ENCODE data around the gene IL15RA. TPM values are rescaled to one million over a fixed set of nuclear protein-coding genes. Genes with fewer than 3 reads are reported as not detected.

IL15RA gene
- polyA plus RNA-seq, 2 of the 4 experiments (the other 2 are of a cell fraction), result 0.46 to 0.83 TPM

GRCh38 chr10:5930272-5930671 lies 47.1 kb downstream of the IL15RA start:
- no peak overlapping the region for H3K4me3 ChIP-seq
- H3K4me2 ChIP-seq, result no peak overlapping the region
- no peak for ATAC-seq
- H3K4me1 ChIP-seq, result no peaks in the 10 kb centered on the region
- DNase-seq (ENCODE audit: low read depth in 1 of 2, low spot score in 1 of 2), result no peak
- TF ChIP-seq, protein P1, sequence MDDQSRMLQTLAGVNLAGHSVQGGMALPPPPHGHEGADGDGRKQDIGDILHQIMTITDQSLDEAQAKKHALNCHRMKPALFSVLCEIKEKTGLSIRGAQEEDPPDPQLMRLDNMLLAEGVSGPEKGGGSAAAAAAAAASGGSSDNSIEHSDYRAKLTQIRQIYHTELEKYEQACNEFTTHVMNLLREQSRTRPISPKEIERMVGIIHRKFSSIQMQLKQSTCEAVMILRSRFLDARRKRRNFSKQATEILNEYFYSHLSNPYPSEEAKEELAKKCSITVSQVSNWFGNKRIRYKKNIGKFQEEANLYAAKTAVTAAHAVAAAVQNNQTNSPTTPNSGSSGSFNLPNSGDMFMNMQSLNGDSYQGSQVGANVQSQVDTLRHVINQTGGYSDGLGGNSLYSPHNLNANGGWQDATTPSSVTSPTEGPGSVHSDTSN (IDR thresholded peaks at IDR 0.05), result no peak
- TF ChIP-seq NFE2L2 (conservative IDR thresholded peaks at IDR 0.05; ENCODE audit: low read length), result no peak
- no peak for TF ChIP-seq BHLHE40 (IDR thresholded peaks at IDR 0.05; ENCODE audit: low read depth, low read length)
- TF ChIP-seq HOXA7 (CRISPR knock-in tag; IDR thresholded peaks at IDR 0.05), result no peak
- TF ChIP-seq CHD2 (IDR thresholded peaks at IDR 0.05; ENCODE audit: low read length, partially characterized antibody), result no peak
- no peak for TF ChIP-seq KDM1A (IDR thresholded peaks at IDR 0.05; ENCODE audit: low read depth)
- TF ChIP-seq RFX5 (IDR thresholded peaks at IDR 0.05), result no peak
- TF ChIP-seq CBX2 (IDR thresholded peaks at IDR 0.05; ENCODE audit: borderline replicate concordance, low read depth), result no peak
- TF ChIP-seq E2F6 (IDR thresholded peaks at IDR 0.05; ENCODE audit: borderline replicate concordance, low read depth), result no peak
- TF ChIP-seq HEYL (CRISPR knock-in tag; IDR thresholded peaks at IDR 0.05), result no peak
- no peak for TF ChIP-seq POLR2AphosphoS2 (conservative IDR thresholded peaks at IDR 0.05; ENCODE audit: low read length)
- TF ChIP-seq, protein P2, sequence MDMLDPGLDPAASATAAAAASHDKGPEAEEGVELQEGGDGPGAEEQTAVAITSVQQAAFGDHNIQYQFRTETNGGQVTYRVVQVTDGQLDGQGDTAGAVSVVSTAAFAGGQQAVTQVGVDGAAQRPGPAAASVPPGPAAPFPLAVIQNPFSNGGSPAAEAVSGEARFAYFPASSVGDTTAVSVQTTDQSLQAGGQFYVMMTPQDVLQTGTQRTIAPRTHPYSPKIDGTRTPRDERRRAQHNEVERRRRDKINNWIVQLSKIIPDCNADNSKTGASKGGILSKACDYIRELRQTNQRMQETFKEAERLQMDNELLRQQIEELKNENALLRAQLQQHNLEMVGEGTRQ (IDR thresholded peaks at IDR 0.05), result no peak
- TF ChIP-seq ZSCAN20 (CRISPR knock-in tag; IDR thresholded peaks at IDR 0.05), result no peak
- TF ChIP-seq JUNB (IDR thresholded peaks at IDR 0.05), result no peak
- no peak for TF ChIP-seq FOSB (CRISPR knock-in tag; IDR thresholded peaks at IDR 0.05)
- no peak for TF ChIP-seq CEBPB (IDR thresholded peaks at IDR 0.05)
- TF ChIP-seq KDM5A (IDR thresholded peaks at IDR 0.05), result no peak
- no peak for TF ChIP-seq MAFK (IDR thresholded peaks at IDR 0.05; ENCODE audit: partially characterized antibody)
- TF ChIP-seq TFCP2L1 (CRISPR knock-in tag; IDR thresholded peaks at IDR 0.05), result no peak
- TF ChIP-seq PHF8 (IDR thresholded peaks at IDR 0.05; ENCODE audit: borderline replicate concordance, low read depth), result no peak
- ChIA-PET CTCF (no interaction called here), POLR2A (no interaction called here)
- no peak overlapping the region for H3K27ac ChIP-seq
- no peaks in the 10 kb centered on the region for H3K9me3 ChIP-seq
- no peak for FAIRE-seq
- WGBS (ENCODE audit: missing lambda C conversion rate), result 82% methylated on average over 11 of the region's 11 CpGs

GRCh38 chr10:5929442-5929841 lies 47.9 kb downstream of the IL15RA start:
- Histone ChIP-seq H3K9me3 (no peaks in the 10 kb centered on the region), H3K4me1 (no peaks in the 10 kb centered on the region), H3K4me2 (no peak overlapping the region), H3K27ac (no peak overlapping the region), H3K4me3 (no peak overlapping the region)
- DNase-seq (ENCODE audit: low read depth in 1 of 2, low spot score in 1 of 2), result no peak
- CTCF ChIA-PET, result no interaction called here
- POLR2A ChIA-PET, result no interaction called here
- no peak for FAIRE-seq
- ATAC-seq, result no peak
- 79% methylated on average over 8 of the region's 8 CpGs for WGBS (ENCODE audit: missing lambda C conversion rate)
- TF ChIP-seq CHD2 (IDR thresholded peaks at IDR 0.05; ENCODE audit: low read length, partially characterized antibody) (no peak), HOXA7 (CRISPR knock-in tag; IDR thresholded peaks at IDR 0.05) (no peak), NR3C1 (IDR thresholded peaks at IDR 0.05) (no peak), FOXS1 (CRISPR knock-in tag; IDR thresholded peaks at IDR 0.05) (no peak), ZSCAN20 (CRISPR knock-in tag; IDR thresholded peaks at IDR 0.05) (no peak), HMGXB4 (CRISPR knock-in tag; IDR thresholded peaks at IDR 0.05; ENCODE audit: borderline replicate concordance) (no peak), ZNF302 (CRISPR knock-in tag; IDR thresholded peaks at IDR 0.05) (no peak), ZFP36 (IDR thresholded peaks at IDR 0.05; ENCODE audit: borderline replicate concordance, partially characterized antibody) (no peak), EHF (CRISPR knock-in tag; IDR thresholded peaks at IDR 0.05) (no peak), BCL3 (IDR thresholded peaks at IDR 0.05) (no peak), CEBPB (IDR thresholded peaks at IDR 0.05) (no peak), POLR2A (IDR thresholded peaks at IDR 0.05; ENCODE audit: low read length) (no peak), CBX8 (IDR thresholded peaks at IDR 0.05) (no peak), RFX5 (IDR thresholded peaks at IDR 0.05) (no peak), RAD21 (conservative IDR thresholded peaks at IDR 0.05 in 1 of 2, IDR thresholded peaks at IDR 0.05 in 1 of 2) (no peak), HEYL (CRISPR knock-in tag; IDR thresholded peaks at IDR 0.05) (no peak), GATA3 (IDR thresholded peaks at IDR 0.05; ENCODE audit: borderline replicate concordance) (no peak), ZC3H11A (IDR thresholded peaks at IDR 0.05) (no peak)
- TF ChIP-seq, protein P3, sequence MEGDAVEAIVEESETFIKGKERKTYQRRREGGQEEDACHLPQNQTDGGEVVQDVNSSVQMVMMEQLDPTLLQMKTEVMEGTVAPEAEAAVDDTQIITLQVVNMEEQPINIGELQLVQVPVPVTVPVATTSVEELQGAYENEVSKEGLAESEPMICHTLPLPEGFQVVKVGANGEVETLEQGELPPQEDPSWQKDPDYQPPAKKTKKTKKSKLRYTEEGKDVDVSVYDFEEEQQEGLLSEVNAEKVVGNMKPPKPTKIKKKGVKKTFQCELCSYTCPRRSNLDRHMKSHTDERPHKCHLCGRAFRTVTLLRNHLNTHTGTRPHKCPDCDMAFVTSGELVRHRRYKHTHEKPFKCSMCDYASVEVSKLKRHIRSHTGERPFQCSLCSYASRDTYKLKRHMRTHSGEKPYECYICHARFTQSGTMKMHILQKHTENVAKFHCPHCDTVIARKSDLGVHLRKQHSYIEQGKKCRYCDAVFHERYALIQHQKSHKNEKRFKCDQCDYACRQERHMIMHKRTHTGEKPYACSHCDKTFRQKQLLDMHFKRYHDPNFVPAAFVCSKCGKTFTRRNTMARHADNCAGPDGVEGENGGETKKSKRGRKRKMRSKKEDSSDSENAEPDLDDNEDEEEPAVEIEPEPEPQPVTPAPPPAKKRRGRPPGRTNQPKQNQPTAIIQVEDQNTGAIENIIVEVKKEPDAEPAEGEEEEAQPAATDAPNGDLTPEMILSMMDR (IDR thresholded peaks at IDR 0.05), result no peak
- TF ChIP-seq, protein P2 (IDR thresholded peaks at IDR 0.05), result no peak
